H9 (cell line): ENCODE data around the gene DLGAP4. TPM values are rescaled to one million over a fixed set of nuclear protein-coding genes. Genes with fewer than 3 reads are reported as not detected.

Experiments
- DNase-seq: peaks from one replicate; pipeline ENCODE4 v3.0.0-alpha.2; 2017
- H2AFZ ChIP-seq: one replicate; pipeline ENCODE4 v1.6.1; 2013; ENCODE audit warnings: mild to moderate bottlenecking, low read length, control low read depth, moderate library complexity
- H2AK5ac ChIP-seq: 2 replicates; pipeline ENCODE4 v1.6.1; 2013; ENCODE audit warnings: low read length, control low read depth, mixed read lengths; ENCODE audit not compliant: insufficient read length
- H2BK120ac ChIP-seq: one replicate; pipeline ENCODE4 v1.6.1; 2013; ENCODE audit warnings: low read depth, mild to moderate bottlenecking, low read length, control low read depth, inconsistent platforms; ENCODE audit not compliant: poor library complexity, severe bottlenecking
- H2BK12ac ChIP-seq: 2 replicates; pipeline ENCODE4 v1.6.1; 2013; ENCODE audit warnings: low read length, control low read depth, mixed read lengths, low read depth; ENCODE audit not compliant: insufficient read length
- H2BK15ac ChIP-seq: 2 replicates; pipeline ENCODE4 v1.6.1; 2013; ENCODE audit warnings: low read depth, low read length, control low read depth
- H2BK20ac ChIP-seq: one replicate; pipeline ENCODE4 v1.6.1; 2013; ENCODE audit warnings: low read depth, mild to moderate bottlenecking, low read length, control low read depth, inconsistent platforms; ENCODE audit not compliant: poor library complexity, severe bottlenecking
- H2BK5ac ChIP-seq: 2 replicates; pipeline ENCODE4 v1.6.1; 2013; ENCODE audit warnings: low read length, control low read depth, mixed read lengths; ENCODE audit not compliant: insufficient read length
- H3K14ac ChIP-seq: 2 replicates; pipeline ENCODE4 v1.6.1; 2013; ENCODE audit warnings: low read length, control low read depth; ENCODE audit not compliant: insufficient read depth
- H3K18ac ChIP-seq: 2 replicates; pipeline ENCODE4 v1.6.1; 2013; ENCODE audit warnings: low read depth, mild to moderate bottlenecking, mixed read lengths, low read length, control low read depth; ENCODE audit not compliant: insufficient read length
- H3K23ac ChIP-seq: 2 replicates; pipeline ENCODE4 v1.6.1; 2013; ENCODE audit warnings: low read length, control low read depth, mixed read lengths, low read depth; ENCODE audit not compliant: insufficient read length
- H3K23me2 ChIP-seq: 2 replicates; pipeline ENCODE4 v1.6.1; 2013; ENCODE audit warnings: low read depth, mild to moderate bottlenecking, mixed read lengths, low read length, control low read depth; ENCODE audit not compliant: insufficient read length, poor library complexity, severe bottlenecking
- H3K27ac ChIP-seq: 2 replicates; pipeline ENCODE4 v1.5.1; 2013; ENCODE audit warnings: low read length, control low read depth, mixed read lengths, low read depth; ENCODE audit not compliant: insufficient read length
- H3K27me3 ChIP-seq: 2 replicates; pipeline ENCODE4 v1.6.1; 2013; ENCODE audit warnings: low read length, control low read depth, inconsistent platforms; ENCODE audit not compliant: insufficient read depth
- H3K4ac ChIP-seq: 2 replicates; pipeline ENCODE4 v1.6.1; 2013; ENCODE audit warnings: low read depth, mild to moderate bottlenecking, control low read depth, inconsistent platforms, low read length, moderate library complexity
- H3K4me1 ChIP-seq: 2 replicates; pipeline ENCODE4 v1.6.1; 2013; ENCODE audit warnings: low read length, control low read depth, inconsistent platforms; ENCODE audit not compliant: insufficient read depth
- H3K4me2 ChIP-seq: 2 replicates; pipeline ENCODE4 v1.6.1; 2013; ENCODE audit warnings: low read length, control low read depth, mixed read lengths; ENCODE audit not compliant: insufficient read length, insufficient read depth
- H3K56ac ChIP-seq: 2 replicates; pipeline ENCODE4 v1.6.1; 2013; ENCODE audit warnings: low read depth, mild to moderate bottlenecking, mixed read lengths, low read length, control low read depth; ENCODE audit not compliant: insufficient read length
- H3K79me1 ChIP-seq: 2 replicates; pipeline ENCODE4 v1.6.1; 2013; ENCODE audit warnings: low read depth, mild to moderate bottlenecking, moderate library complexity, low read length, control low read depth, inconsistent platforms; ENCODE audit not compliant: insufficient read depth, poor library complexity, severe bottlenecking
- H3K79me2 ChIP-seq: 2 replicates; pipeline ENCODE4 v1.6.1; 2013; ENCODE audit warnings: low read length, control low read depth, inconsistent platforms; ENCODE audit not compliant: insufficient read depth
- H3K9ac ChIP-seq: 2 replicates; pipeline ENCODE4 v1.6.1; 2013; ENCODE audit warnings: low read length, control low read depth, mixed read lengths; ENCODE audit not compliant: insufficient read length; ENCODE audit errors: extremely low read depth
- H3K9me3 ChIP-seq: one replicate; pipeline ENCODE4 v1.6.1; 2013; ENCODE audit warnings: low read depth, low read length, inconsistent platforms; ENCODE audit not compliant: control insufficient read depth
- H3T11ph ChIP-seq: one replicate; pipeline ENCODE4 v1.6.1; 2013; ENCODE audit warnings: mild to moderate bottlenecking, low read length, control low read depth, inconsistent platforms
- H4K20me1 ChIP-seq: one replicate; pipeline ENCODE4 v1.6.1; 2013; ENCODE audit not compliant: control insufficient read depth, insufficient read length, insufficient read depth
- H4K5ac ChIP-seq: 2 replicates; pipeline ENCODE4 v1.6.1; 2013; ENCODE audit warnings: low read depth, mild to moderate bottlenecking, mixed read lengths, low read length, control low read depth; ENCODE audit not compliant: insufficient read length
- H4K8ac ChIP-seq: replicated peaks from 2 replicates; pipeline ENCODE4 v1.6.1; 2013; ENCODE audit warnings: low read length, control low read depth, mixed read lengths, low read depth; ENCODE audit not compliant: insufficient read length
- H4K91ac ChIP-seq: 2 replicates; pipeline ENCODE4 v1.6.1; 2013; ENCODE audit warnings: low read depth, mild to moderate bottlenecking, moderate library complexity, mixed read lengths, low read length, control low read depth; ENCODE audit not compliant: insufficient read length
- H3K27ac Mint-ChIP-seq, 3 experiments: 2 replicates in 2 of 3; 3 replicates in 1 of 3; pipeline ENCODE4 v1.8.0; 2020 to 2021; ENCODE audit warnings: mixed read lengths in 3 of 3, mild to moderate bottlenecking in 1 of 3, moderate library complexity in 1 of 3
- H3K27me3 Mint-ChIP-seq: 2 replicates; pipeline ENCODE4 v1.8.0; 2021; ENCODE audit warnings: low read depth, mild to moderate bottlenecking, moderate library complexity, mixed read lengths
- H3K36me3 Mint-ChIP-seq, 3 experiments: 2 replicates in 2 of 3; 3 replicates in 1 of 3; pipeline ENCODE4 v1.8.0; 2020 to 2021; ENCODE audit warnings: low read depth in 3 of 3, mixed read lengths in 3 of 3; ENCODE audit not compliant: insufficient read depth in 1 of 3
- H3K4me1 Mint-ChIP-seq, 2 experiments: 2 replicates each; pipeline ENCODE4 v1.8.0; 2020; ENCODE audit warnings: mixed read lengths in 2 of 2
- H3K4me3 Mint-ChIP-seq, 2 experiments: 2 replicates in 1 of 2; 3 replicates in 1 of 2; pipeline ENCODE4 v1.8.0; 2020 to 2021; ENCODE audit warnings: mild to moderate bottlenecking in 2 of 2, mixed read lengths in 2 of 2, moderate library complexity in 1 of 2
- H3K9me3 Mint-ChIP-seq, 2 experiments: 2 replicates in 1 of 2; 3 replicates in 1 of 2; pipeline ENCODE4 v1.8.0; 2020; ENCODE audit warnings: mild to moderate bottlenecking in 2 of 2, mixed read lengths in 2 of 2, moderate library complexity in 1 of 2
- WGBS: extraction: QIAGEN DNeasy Blood & Tissue Kit; methylation state at CpG from one replicate; pipeline ENCODE4 v1.1.7; 2013; ENCODE audit warnings: missing lambda C conversion rate, low lambda C conversion rate, mixed read lengths; ENCODE audit not compliant: insufficient read length; ENCODE audit errors: extremely low coverage; 5-methylcytosine and 5-hydroxymethylcytosine counted together
- total RNA-seq: library from RNA; stranded (reverse); gene quantifications from 2 replicates; pipeline ENCODE4 v1.2.1, GENCODE V29; 2021
- TF ChIP-seq, protein P1 (sequence below): fragments of 200-600 bp; sonication (generic); conservative IDR thresholded peaks from 3 replicates; pipeline ENCODE4 v1.8.0; 2021; ENCODE audit warnings: antibody characterized with exemption, mild to moderate bottlenecking

Gene DLGAP4
- total RNA-seq, 1 experiment from 2014 or later: 48.0 TPM

DNA sequence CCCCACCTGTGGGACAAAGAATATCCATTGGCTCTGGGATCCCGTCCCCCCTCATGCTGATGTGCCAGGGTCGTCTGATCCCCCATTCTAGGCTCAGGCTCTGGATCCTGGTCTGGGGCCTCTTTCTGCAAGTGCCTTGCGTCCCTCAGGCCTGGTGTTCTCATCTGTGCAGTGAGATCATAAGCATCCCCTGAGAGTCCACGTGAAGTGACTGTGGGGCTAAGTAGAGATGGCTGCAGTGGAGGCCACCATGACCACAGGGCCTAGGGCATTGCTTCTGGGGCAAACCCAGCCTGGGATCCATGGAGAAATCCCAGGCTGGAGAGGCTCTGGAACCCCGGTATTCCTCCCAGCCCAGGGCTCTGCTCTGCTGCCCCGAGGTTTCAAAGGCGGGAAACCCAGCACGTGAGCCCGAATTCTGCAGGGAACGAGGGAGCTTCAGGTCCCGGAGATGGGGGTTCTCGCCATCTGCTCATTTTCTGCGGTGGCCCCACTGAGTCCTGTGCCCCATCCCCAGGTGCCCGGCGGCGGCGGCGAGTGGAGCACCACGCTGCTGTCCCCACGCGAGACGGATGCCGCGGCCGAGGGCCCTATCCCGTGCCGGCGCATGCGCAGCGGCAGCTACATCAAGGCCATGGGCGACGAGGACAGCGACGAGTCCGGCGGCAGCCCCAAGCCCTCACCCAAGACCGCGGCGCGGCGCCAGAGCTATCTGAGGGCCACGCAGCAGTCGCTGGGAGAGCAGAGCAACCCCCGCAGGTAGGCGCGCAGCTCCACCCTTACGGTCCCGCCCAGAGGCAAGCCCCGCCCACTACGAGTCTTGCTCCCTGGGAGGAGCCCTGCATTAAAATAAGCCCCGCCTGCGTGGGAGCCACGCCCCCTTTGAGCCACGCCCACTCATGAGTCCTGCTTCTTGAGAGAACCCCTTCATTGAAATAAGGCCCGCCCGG is 129.7 kb downstream of the DLGAP4 start:
- H3K4me1 Mint-ChIP-seq: peaks cover 3 to 9% of the 10 kb centered on the region in 2 experiments; a peak in 3 of 4 replicates
- Histone ChIP-seq H2BK20ac (no peak overlapping the region), H3K27ac (no peak overlapping the region), H3K14ac (no peak overlapping the region; the same call in 1 of the 2 replicates), H3K9ac (no peak overlapping the region), H3K27me3 (no peaks in the 10 kb centered on the region; the same call in 1 of the 2 replicates), H3K56ac (no peak overlapping the region), H4K91ac (no peak overlapping the region), H2BK120ac (no peak overlapping the region), H3K18ac (no peak overlapping the region), H4K20me1 (no peaks in the 10 kb centered on the region), H3K23me2 (no peaks in the 10 kb centered on the region), H2BK15ac (no peak overlapping the region), H3T11ph (no peak overlapping the region), H2BK5ac (no peak overlapping the region), H3K9me3 (no peaks in the 10 kb centered on the region), H4K8ac (no peak overlapping the region), H2AFZ (no peak overlapping the region), H3K79me1 (no peaks in the 10 kb centered on the region), H4K5ac (no peak overlapping the region), H3K79me2 (no peaks in the 10 kb centered on the region), H3K4ac (no peak overlapping the region), H3K4me2 (no peak overlapping the region), H2AK5ac (no peak overlapping the region), H3K4me1 (no peaks in the 10 kb centered on the region), H3K23ac (no peak overlapping the region), H2BK12ac (no peak overlapping the region)
- no CpG with 5 or more reads among the region's 56 CpGs for WGBS
- no peak overlapping the region for H3K27ac Mint-ChIP-seq
- peak overlapping the region in 1 of 2 experiments; percentile 17; a peak in 1 of 5 replicates for H3K4me3 Mint-ChIP-seq
- peaks cover 24% of the 10 kb centered on the region for H3K27me3 Mint-ChIP-seq
- TF ChIP-seq, protein P1, sequence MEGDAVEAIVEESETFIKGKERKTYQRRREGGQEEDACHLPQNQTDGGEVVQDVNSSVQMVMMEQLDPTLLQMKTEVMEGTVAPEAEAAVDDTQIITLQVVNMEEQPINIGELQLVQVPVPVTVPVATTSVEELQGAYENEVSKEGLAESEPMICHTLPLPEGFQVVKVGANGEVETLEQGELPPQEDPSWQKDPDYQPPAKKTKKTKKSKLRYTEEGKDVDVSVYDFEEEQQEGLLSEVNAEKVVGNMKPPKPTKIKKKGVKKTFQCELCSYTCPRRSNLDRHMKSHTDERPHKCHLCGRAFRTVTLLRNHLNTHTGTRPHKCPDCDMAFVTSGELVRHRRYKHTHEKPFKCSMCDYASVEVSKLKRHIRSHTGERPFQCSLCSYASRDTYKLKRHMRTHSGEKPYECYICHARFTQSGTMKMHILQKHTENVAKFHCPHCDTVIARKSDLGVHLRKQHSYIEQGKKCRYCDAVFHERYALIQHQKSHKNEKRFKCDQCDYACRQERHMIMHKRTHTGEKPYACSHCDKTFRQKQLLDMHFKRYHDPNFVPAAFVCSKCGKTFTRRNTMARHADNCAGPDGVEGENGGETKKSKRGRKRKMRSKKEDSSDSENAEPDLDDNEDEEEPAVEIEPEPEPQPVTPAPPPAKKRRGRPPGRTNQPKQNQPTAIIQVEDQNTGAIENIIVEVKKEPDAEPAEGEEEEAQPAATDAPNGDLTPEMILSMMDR: no peak; the same call in 2 of the 3 replicates
- no peaks in the 10 kb centered on the region; a peak in 1 of 5 replicates for H3K9me3 Mint-ChIP-seq
- DNase-seq: peak; percentile 96
- no peaks in the 10 kb centered on the region; a peak in 1 of 7 replicates for H3K36me3 Mint-ChIP-seq
